Stimulated activated CD4-positive, alpha-beta T cell treated with anti-CD3 and anti-CD28 coated beads, Interleukin-1b, Interleukin-23, amount 100 ng/mL, for 1 hour (primary cell): ENCODE measurements around the gene NYAP2.

ENCODE experiments used
- DNase-seq, 2 donors: peaks; one replicate each; pipeline ENCODE4 v3.0.0-alpha.2; 2020; ENCODE audit warnings: low read depth in 2 of 2

NYAP2 gene

DNA sequence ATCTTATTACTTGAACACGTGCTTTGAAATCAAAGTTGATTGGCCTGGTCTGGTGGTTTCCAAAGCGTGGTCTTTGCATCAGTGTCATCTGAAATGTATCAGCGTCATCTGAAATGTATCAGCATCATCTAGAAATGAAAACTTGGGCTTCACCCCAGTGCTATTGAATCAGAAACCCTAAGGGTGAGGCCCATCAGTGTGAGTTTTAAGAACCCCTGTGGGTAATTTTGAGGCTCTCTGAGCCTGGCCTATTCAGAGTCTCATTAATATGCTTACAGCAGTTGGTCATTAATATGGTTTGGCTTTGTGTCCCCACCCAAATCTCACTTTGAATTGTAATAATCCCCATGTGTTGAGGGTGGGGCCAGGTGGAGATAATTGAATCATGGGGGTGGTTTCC, 85.2 kb downstream of the NYAP2 start:
- no peak for DNase-seq

DNA sequence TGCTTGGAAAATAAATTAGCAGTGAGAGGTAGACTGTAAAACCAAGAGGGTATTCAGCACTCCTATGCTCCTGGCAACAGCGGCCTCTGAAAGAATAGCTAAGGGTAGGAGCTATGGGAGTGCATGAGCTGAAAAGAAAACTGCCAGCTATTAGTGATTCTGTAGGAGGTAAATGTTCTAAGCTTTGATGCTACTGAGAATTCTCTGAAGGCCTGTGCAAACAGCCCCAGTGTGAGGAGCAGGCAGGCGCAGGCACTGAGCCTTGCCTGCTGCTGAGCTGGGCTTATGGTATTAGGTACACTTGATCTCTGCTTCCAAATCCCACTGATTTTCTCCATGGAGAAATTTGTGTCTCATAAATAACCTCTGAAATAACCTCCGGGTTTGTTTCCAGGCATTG, 86.7 kb downstream of the NYAP2 start:
- DNase-seq = no peak

DNA sequence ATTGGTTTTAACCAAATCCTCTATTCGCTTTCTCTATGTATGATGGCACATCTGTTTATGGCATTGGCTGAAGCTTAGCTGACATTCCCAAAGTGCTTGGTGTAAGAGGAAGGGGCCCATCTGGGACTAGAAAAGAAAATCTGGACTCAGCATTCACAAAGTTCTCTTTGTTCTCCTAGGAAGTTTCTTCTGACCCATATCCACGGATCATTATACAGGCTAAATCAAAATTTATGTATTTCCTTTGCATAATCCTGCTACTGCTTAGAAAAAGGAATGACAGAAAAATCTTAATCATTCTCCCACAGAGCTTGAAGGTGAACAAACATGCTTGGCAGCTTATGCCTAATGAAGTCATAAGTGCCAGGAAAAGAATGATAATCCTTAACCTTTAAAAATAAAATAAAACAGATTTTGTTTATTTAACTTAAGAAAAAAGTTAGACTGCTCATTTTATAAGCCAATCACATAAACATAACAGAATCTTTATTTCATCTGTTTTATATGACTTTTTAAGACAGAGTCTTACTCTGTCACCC, 88.4 kb downstream of the NYAP2 start:
- no peak for DNase-seq

DNA sequence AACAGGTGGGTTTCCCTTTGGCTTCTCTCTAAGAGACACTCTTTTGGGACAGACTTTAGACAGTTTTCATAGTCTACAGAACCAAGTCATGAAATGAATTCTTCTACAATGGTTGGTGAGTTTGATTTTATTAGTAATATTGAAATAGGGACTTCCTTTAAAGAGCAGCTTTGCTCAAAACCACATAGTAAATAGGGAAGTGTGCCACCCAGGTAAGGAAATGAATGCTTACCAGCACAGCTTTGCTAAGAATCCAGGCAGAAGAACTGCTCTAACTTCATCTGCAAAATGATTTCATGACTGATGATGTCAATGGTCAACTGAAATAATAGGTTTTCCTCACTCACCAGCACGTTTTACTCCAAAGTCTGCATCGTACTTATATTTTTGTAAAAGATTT, 89.2 kb downstream of the NYAP2 start:
- DNase-seq = no peak

DNA sequence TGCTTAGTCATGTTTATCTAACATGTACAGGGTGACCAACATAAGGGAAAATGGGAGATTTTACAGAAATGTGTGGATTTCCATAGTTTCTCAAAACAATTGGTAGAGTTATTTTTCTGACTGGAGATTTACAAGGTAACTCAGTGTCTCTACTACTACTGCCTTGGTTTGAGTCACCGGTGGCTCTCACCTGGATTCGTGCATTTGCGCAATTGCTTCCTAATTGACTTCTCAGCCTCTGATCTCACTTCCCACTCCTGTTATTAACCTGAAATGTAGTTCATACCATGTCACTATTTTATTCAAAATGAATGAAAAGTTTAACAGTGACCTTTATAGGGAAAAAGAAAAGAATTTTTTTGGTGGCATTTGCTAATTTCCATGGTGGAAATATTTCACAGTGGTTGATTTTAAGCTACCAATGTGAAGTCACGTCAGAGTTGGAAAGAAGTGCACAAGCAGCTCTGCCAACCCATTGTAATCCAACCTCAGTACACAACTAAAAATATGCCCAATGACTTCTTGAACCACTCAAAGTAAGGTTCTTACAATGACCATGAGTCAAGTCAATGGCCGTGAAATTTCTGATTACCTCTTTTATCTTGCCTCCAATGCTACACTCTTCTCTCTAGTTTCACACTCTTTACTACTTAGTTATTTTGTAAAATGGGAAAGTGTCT, 94.0 kb downstream of the NYAP2 start:
- DNase-seq = no peak

DNA sequence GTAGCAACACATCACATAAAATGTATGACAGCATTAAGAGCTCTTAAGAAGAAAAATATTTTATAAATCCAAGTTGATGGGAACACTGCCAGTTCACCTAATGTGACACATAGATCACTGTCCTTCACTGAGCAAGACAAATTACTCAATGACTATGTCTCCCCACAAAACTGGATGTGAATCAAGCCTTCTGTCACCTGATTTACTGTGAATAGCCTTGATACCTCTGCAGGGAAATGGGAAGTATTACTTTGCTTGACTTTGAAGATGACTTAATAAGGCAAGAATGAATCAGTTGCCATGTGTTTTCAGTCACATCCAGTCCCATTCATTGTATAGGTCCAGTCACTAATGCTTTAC, 94.6 kb downstream of the NYAP2 start:
- DNase-seq = no peak

DNA sequence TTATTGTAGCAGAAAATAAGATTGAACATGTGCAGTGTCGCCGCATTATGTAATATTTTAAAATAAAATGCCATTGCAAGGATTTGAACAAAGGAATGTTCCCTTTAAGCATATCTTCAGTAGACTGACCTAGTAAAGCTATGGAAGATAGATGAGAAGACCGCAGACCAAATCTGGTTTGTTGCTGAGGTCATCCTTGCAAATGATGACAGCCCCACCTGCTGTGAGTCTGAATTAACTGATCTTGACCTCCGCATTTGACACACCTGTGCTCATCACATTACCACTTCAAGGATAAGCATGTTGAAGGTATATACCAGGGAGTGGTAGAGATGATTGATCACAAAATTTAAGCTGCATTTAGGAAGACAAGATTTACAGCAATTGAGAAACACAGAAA, 96.2 kb downstream of the NYAP2 start:
- no peak for DNase-seq

DNA sequence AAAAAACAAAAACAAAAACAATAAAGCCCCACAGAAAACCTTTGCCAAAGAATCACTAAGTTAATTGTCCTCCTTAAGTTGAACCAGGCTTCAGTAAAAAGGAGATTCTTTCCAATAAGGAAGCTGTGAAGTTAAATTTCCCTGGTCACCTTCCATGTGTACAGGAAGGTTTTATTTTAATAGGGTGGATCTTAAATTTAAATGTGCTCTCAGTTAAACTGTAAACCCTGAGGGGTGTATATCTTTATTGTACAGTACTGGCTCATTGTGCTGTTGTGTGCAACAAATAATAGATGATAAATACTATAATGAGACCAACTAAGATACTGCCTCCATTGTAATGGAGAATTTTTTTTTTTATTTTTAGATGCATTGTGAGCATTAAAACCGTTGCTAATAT, 97.1 kb downstream of the NYAP2 start:
- no peak for DNase-seq

DNA sequence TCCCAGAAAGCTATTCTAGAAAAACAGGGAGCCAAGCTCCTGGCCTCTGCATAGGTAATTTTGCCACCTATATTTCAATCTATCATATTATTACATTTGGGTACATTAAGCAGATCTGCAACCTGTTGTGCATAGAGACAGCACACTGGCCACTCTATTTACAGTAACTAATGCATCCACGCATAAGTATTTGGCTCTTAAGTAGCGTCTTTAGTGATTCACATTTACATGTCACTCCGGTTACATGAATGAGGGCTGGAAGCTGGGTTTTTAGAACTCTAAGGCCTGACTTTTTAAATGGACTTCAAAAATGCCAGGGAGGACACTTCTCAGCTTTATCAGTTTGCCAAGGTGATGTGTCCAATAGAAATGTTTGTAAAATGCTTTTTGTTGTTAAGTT, 97.7 kb downstream of the NYAP2 start:
- no peak for DNase-seq

DNA sequence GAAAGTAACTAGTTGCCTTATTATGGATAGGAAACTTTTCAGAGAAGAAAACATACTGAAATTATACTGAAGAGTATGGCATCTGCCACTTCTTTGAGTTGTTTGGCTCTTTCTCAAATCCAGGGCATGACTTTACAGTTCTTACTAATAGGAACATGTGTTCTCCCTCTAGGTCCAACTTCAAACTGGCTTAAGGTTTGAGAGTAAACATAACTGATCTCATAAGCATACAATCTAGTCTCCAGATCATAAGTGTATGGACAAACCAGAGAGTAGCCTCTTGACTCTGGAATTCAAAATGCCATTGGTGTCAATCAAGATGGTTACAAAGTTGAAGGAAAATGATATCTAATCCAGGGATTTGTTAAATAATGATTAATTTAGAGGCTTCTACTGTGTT, 101.5 kb downstream of the NYAP2 start:
- no peak for DNase-seq

DNA sequence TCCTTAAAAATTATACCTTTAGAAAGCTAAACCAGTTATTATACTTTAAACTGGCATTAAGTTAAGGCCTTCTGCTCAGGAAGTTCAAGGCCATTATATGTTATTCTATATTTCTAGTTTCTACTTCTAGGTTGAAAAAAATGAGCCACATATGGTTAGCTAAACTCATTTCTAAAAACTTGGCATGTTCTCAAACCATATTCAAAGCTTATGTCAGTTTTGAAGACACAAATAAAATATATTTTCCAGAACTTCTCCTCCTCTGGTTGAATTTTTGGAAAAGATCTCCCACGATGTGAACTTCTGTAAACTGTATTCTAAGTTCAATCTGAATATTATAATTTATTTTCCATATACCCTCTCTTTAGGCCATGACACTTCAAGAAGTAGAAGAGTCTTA, 103.5 kb downstream of the NYAP2 start:
- DNase-seq = no peak

DNA sequence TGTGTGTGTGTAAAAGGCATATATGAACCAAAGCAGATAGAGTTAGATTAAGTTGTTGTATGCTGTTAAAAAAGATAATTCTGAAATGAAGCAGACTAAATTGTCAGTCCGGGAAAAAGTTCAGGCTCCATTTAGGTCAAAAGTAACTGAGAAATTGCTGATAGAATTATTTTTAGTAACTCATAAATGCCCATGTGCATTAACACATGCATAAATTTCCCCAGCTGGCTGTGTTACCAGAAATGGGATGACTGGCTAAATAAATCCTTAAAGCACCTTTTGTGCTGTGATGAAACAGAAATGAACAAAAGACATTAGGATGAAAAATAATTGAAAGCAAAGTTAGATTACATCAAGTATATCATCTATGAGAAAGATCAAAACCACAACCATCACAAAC, 111.3 kb downstream of the NYAP2 start:
- no peak for DNase-seq

DNA sequence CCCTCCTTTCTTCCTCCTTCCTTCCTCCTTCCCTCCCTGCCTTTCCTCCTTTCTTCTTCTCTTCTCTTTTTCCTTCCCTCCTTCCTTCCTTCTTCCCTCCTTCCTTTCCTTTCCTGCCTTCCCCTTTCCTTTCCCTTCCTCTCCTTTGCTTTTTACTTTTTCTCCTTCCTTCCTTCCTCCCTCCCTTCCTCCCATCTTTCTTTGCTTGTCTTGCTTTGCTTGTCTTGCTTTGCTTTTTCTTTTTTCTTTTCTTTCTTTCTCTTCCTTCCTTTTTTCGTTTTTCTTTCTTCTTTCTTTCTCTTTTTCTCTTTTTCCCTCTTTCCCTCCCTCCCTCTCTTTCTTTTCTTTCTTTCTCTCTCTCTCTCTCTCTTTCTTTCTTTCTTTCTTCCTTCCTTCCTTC, 113.0 kb downstream of the NYAP2 start:
- no peak for DNase-seq

DNA sequence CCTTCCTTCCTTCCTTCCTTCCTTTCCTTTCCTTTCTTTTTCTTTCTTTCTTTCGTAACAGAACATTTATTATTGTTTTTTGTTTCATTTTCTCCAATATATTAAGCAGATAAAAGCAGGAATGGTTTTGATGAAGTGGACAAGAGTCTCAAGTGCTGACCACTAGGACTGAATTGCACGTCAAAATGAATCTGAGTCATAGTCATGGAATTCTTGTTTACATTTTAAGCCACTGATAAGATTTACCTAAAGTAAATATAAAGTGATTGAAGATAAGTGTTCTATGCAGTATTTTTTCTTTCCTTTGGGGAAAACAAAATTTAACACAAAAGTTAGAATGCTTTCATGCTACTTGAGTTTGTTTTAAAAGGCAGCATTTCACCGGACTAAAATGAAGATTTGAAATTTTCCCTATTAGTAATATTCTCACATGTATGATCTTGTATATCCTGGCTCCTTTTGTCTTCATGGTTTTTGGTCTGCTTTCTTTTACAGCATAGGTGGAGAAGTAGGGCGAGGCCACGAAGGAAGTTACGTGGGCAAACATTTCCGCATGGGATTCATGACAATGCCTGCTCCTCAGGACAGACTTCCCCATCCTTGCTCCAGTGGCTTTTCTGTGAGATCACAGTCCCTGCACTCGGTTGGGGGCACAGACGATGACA, 113.5 kb downstream of the NYAP2 start:
- no peak for DNase-seq

DNA sequence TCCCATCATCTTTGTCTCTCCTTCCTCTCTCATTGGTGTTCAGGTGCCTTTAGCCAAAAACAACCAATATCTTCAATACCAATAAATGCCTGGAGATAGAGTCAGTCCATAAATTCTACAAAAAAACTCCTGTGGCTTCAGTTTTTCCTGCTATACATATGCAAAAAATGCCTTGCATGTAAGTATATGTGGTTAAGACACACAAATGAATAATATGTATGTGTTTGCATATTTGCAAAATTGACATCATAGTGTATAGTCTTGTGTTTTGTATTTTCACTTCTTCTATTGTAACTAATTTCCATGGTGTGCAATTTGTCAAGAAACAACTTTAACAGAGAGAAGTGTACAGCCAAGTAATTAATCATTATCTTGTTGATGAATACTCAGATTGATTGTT, 115.5 kb downstream of the NYAP2 start:
- DNase-seq = no peak

DNA sequence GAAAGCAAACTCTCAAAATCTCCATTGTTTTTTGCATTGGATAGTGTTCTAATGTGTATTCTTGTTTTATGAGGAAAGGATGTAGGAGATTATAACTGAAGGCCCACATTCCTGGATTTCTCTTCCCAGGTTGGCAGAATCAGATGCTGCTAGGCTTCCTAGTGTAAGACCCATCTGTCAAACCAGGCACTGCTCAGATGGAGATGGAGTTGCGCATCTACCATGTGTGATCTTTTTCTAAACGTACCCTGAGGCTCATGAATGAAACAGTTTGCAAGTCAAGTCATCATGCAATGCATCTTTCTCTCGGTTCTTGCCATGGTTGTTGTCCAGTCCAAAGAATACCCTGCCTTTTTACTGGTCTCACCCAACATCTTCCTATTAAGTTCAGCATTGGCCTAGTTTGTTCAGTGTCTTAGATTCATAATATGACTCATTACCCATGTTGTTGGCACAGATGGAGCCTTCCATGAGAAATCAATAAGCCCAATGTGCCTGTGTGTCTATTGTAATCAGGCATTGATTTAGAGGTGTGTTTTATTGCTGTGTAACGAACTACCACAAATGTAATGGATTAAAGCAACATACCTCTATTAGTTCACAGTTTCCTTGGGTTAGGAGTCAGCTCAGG, 127.4 kb downstream of the NYAP2 start:
- no peak for DNase-seq

DNA sequence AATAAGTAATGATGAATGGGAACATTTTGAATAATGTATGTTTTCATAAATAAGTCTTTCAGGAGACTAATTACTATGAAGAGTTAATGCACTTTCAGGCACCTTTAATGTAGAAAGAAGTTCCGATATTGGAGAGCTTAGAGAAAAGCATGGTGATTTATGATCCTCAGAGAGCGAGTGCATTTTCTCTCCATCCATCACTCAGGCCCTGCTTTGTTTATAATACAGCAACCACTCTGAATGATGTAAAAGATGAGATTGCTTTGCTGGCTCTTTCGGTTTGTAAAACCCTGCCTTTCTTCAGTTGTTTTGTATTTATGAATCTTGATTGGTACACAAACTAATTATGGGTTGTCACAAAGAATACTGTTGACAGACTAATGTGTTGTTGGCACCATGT, 132.0 kb downstream of the NYAP2 start:
- DNase-seq = no peak

DNA sequence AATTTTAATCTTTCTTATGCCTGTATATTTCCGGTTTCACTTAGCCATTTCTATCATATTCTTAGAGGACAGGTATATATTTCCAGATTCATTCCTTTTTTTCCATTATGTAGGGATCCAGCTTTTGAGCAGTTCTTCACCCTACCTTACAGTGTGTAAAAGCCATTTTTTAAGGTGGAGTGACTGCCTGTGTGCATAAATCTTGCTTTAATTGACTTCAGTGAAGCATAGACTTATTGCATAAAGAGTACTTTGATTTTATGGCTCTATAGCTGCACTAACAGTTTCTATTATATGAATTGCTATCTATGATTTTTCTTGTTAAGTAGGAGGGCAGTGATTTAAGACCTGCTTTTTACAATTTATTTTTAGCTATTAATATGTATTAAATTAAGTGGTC, 132.6 kb downstream of the NYAP2 start:
- no peak for DNase-seq

DNA sequence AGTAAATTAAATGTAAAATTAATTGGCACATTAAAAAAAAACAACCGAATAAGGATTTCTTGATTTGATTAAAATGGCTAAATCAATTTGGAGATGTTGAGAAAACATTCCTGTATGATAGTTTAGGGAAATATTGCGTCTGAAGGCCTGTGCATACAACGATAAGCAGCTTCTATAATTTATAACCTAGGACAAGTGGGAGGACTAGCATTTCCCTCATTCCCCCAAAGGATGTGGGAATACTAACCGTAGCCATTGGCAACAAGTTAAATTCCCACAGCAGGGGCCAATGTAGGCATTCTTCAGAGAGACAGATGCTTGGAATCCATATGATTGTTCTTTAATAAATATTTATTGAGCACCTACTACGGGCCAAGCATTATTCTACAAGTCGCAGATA, 134.5 kb downstream of the NYAP2 start:
- no peak for DNase-seq

DNA sequence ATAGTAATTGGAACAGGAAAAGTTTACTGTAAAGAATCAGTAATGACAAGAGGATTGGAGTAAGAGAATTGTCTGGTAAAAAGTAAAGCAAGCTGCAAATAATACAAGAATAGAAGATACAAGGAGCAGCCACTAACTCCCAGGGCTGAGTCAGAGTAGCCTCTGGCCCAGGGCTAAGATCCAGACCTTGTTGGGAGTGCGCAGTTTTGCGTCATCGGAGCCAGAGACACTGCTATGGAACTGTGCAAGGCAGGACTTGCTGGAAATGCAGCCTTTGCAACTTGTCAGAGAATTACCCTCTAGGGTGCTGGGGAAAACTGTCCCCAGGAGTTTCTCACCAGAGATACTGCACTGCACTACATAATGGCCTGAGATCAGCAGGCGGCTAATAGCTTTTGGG, 135.2 kb downstream of the NYAP2 start:
- no peak for DNase-seq

DNA sequence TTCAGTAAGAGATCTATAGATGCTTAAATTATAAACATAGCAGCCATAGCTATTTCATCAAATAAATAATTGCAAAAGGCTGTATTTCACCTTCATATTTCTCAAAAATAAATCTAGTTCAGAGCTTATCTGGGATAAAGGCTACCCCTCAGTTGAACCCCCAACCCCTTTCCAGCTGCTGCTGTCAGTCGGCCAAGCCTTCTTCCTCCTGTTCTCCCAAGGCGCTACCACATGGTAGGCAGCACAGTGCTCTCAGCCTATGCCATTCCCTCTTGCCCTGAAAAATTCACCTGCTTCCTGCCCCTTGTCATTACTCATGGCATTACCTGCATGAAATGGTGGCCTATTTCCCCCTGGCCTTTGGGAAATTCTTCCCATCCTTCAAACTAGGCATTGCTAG, 136.5 kb downstream of the NYAP2 start:
- DNase-seq = no peak

DNA sequence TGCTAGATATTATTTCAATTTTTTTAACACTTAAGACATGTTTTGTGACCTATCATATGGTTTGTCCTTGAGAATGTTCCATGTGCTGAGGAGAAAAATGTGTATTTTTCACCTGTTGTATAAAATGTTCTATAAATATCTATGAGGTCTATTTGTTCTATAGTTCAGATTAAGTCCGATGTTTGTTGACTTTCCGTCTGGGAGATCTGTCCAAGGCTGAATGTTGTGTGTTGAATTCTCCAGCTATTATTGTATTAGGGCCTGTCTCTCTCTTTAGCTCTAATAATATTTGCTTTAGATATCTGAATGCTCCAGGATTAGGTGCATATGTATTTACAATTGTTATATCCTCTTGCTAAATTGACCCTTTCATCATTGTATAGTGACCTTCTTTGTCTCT, 144.1 kb downstream of the NYAP2 start:
- no peak for DNase-seq

DNA sequence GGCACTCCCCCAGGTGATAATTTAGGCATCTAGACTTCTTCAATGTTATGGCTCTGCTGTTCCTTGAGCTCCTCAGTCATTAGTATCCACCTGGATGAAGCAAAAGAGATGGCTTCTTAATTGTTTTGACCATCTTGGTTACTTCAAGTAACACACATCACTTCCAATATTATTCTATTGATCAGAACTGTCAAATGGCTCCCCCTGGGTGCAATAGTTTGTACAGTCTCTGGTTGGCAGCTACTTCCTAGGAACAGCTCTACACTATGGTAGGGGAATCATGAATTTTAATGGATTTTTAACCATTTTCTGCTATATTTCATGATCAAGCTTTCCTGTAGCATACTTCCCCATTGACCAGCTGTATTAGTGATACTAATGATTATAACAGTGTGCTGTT, 157.0 kb downstream of the NYAP2 start:
- no peak for DNase-seq
